K562 (cell line): ENCODE measurements around the gene ZNF474. TPM values are rescaled to one million over a fixed set of nuclear protein-coding genes. Genes with fewer than 3 reads are reported as not detected.

Experiments
- CHAMP1 ChIP-seq: fragments of 450-650 bp; IDR thresholded peaks from 2 replicates; pipeline ENCODE4 v1.6.1; 2016; ENCODE audit warnings: mild to moderate bottlenecking
- E2F3 ChIP-seq: fragments of 250-450 bp; sonication (Bioruptor Pico); IDR thresholded peaks from 2 replicates; pipeline ENCODE4 v1.4.0; 2020; ENCODE audit warnings: mild to moderate bottlenecking
- FOS ChIP-seq: IDR thresholded peaks from 3 replicates; pipeline ENCODE4 v1.6.1; 2011; ENCODE audit not compliant: insufficient read length; ENCODE audit errors: extremely low read depth
- HDAC2 ChIP-seq: fragments of 450-650 bp; IDR thresholded peaks from 2 replicates; pipeline ENCODE4 v1.6.1; 2016; ENCODE audit warnings: mild to moderate bottlenecking
- MAFK ChIP-seq: IDR thresholded peaks from 2 replicates; pipeline ENCODE4 v1.6.1; 2011; ENCODE audit warnings: low read length, improper control_type of control experiment
- MCM3 ChIP-seq: fragments of 450-650 bp; IDR thresholded peaks from 2 replicates; pipeline ENCODE4 v1.6.1; 2016
- MTA1 ChIP-seq: fragments of 450-650 bp; IDR thresholded peaks from 2 replicates; pipeline ENCODE4 v1.6.1; 2017; ENCODE audit warnings: borderline replicate concordance
- NFE2L1 ChIP-seq: fragments of 450-650 bp; IDR thresholded peaks from 2 replicates; pipeline ENCODE4 v1.6.1; 2016; ENCODE audit warnings: missing genetic modification characterization, low read depth, mild to moderate bottlenecking, missing compliant biosample characterization, moderate library complexity, borderline replicate concordance
- OTX1 ChIP-seq: fragments of 450-650 bp; formaldehyde crosslinking; IDR thresholded peaks from 2 replicates; pipeline ENCODE4 v1.4.0; 2022; ENCODE audit warnings: mild to moderate bottlenecking
- PHB2 ChIP-seq: fragments of 450-650 bp; IDR thresholded peaks from 2 replicates; pipeline ENCODE4 v1.6.1; 2017; ENCODE audit warnings: low read depth
- PHF21A ChIP-seq: fragments of 450-650 bp; IDR thresholded peaks from 2 replicates; pipeline ENCODE4 v1.6.1; 2017; ENCODE audit warnings: low read depth, borderline replicate concordance
- POLR2A ChIP-seq: fragments of 450-650 bp; conservative IDR thresholded peaks from 2 replicates; pipeline ENCODE4 v1.6.1; 2016
- PPARD ChIP-seq: fragments of 250-450 bp; sonication (Bioruptor Pico); IDR thresholded peaks from 2 replicates; pipeline ENCODE4 v1.8.0; 2022; ENCODE audit warnings: inconsistent platforms, mild to moderate bottlenecking, moderate library complexity
- YY1 ChIP-seq, 3 experiments: IDR thresholded peaks; 2 replicates each; pipeline ENCODE4 v1.6.1; 2011; ENCODE audit warnings: low read length in 2 of 3, mild to moderate bottlenecking in 2 of 3, moderate library complexity in 2 of 3, borderline replicate concordance in 1 of 3, control low read depth in 1 of 3, low read depth in 1 of 3; ENCODE audit not compliant: insufficient read depth in 3 of 3, insufficient replicate concordance in 2 of 3, control insufficient read depth in 1 of 3, insufficient read length in 1 of 3; ENCODE audit errors: extremely low read depth in 1 of 3
- ZNF175 ChIP-seq: fragments of 200-800 bp; sonication (Bioruptor generic); IDR thresholded peaks from 2 replicates; pipeline ENCODE4 v1.6.1; 2016; ENCODE audit warnings: low read depth, mild to moderate bottlenecking, missing genetic modification characterization, missing compliant biosample characterization
- ZNF655 ChIP-seq: fragments of 250-450 bp; sonication (Bioruptor Pico); IDR thresholded peaks from 2 replicates; pipeline ENCODE4 v1.5.0; 2021
- polyA plus RNA-seq, 8 experiments: library from polyadenylated mRNA; depleted of rRNA in 4 of 8; stranded (reverse) in 5 of 8; unstranded in 3 of 8; fragments of >200 nt; fragmentation: Nextera tagmentation in 2 of 8; fragmentation: Illumina TruSeq in 1 of 8; extraction: Ambion mirVana in 2 of 8; extraction: Trizol in 1 of 8; gene quantifications; 2 replicates each; pipeline versions ENCODE4 v1.2.1 to v1.2.3, GENCODE V29; 2011 to 2014; ENCODE audit warnings: inconsistent platforms in 1 of 8, missing spikeins in 1 of 8
- total RNA-seq, 7 experiments: library from RNA; depleted of rRNA in 6 of 7; stranded (reverse); fragments of >200 nt in 6 of 7; fragmentation: Illumina TruSeq in 2 of 7; extraction: Trizol in 2 of 7; gene quantifications; 2 replicates each; pipeline versions ENCODE4 v1.2.1 to v1.2.3, GENCODE V29; 2011 to 2021; ENCODE audit warnings: low replicate concordance in 1 of 7
- TF ChIP-seq, protein P1 (sequence below): fragments of 150-350 bp; conservative IDR thresholded peaks from 2 replicates; pipeline ENCODE4 v1.6.1; 2014; ENCODE audit warnings: low read length
- TF ChIP-seq, protein P2 (sequence below): fragments of 250-450 bp; sonication (Bioruptor Pico); IDR thresholded peaks from 2 replicates; pipeline ENCODE4 v1.5.0; 2021
- TF ChIP-seq, protein P3 (sequence below), 2 experiments: IDR thresholded peaks; 2 replicates each; pipeline ENCODE4 v1.6.1; 2011; ENCODE audit warnings: borderline replicate concordance in 1 of 2, control low read depth in 1 of 2, low read depth in 1 of 2, low read length in 1 of 2, mild to moderate bottlenecking in 1 of 2, mixed read lengths in 1 of 2, moderate library complexity in 1 of 2; ENCODE audit not compliant: insufficient read depth in 1 of 2, insufficient read length in 1 of 2, poor library complexity in 1 of 2, severe bottlenecking in 1 of 2; ENCODE audit errors: extremely low read depth in 1 of 2

Gene ZNF474
- total and polyA plus RNA-seq, 9 of the 15 experiments (the other 6 are each of a cell fraction or from before 2014, with no cell fraction given): 0.16 to 0.62 (median 0.39) TPM

DNA sequence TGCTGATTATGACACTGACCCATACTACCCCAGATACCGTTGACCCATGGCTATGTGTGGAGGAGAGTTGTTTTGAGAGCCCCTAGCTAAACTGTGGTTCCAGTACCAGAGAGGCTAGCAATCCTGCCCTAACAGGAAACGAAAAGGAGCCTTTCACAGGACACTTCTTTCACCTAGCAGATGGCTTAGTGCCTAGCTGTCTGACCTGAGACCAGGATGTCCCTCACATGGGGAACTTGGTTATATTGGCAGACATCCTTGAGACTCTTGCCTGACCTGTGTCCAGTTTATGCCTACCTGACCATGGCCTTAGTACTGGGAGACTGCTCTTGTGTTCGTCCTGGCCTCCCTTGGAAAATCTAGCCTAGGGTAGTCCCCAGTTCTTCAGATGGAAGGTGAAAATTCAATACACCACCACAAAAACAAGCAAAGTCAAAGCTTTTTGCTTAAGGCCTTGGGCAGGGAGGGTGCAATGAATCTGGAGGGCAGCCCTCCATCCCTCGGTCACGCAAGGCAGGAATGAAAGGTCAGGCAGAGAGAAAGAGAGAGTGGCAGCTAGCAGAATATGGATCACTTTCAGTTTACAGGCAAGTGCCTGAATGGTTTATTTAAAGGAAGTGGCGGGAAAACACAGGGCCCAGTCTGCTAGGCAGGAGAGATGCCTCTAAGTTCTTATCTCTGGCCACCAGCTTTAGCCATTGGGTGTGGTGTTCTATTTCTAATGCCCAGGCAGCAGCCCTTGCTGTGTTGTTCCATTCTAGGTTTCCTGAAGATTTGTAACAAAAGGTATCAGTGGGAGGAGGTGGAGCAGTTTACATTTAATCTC, 16.4 kb upstream of the ZNF474 start (continued):
- TF ChIP-seq, protein P1, sequence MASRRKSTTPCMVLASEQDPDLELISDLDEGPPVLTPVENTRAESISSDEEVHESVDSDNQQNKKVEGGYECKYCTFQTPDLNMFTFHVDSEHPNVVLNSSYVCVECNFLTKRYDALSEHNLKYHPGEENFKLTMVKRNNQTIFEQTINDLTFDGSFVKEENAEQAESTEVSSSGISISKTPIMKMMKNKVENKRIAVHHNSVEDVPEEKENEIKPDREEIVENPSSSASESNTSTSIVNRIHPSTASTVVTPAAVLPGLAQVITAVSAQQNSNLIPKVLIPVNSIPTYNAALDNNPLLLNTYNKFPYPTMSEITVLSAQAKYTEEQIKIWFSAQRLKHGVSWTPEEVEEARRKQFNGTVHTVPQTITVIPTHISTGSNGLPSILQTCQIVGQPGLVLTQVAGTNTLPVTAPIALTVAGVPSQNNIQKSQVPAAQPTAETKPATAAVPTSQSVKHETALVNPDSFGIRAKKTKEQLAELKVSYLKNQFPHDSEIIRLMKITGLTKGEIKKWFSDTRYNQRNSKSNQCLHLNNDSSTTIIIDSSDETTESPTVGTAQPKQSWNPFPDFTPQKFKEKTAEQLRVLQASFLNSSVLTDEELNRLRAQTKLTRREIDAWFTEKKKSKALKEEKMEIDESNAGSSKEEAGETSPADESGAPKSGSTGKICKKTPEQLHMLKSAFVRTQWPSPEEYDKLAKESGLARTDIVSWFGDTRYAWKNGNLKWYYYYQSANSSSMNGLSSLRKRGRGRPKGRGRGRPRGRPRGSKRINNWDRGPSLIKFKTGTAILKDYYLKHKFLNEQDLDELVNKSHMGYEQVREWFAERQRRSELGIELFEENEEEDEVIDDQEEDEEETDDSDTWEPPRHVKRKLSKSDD: no peak
- TF ChIP-seq YY1 (IDR thresholded peaks at IDR 0.05; ENCODE audit: borderline replicate concordance in 1 of 3, control insufficient read depth in 1 of 3, extremely low read depth in 1 of 3, insufficient read depth in 3 of 3, insufficient read length in 1 of 3, insufficient replicate concordance in 2 of 3, low read depth in 1 of 3, low read length in 2 of 3) (no peak), MTA1 (peak; percentile 40; the same call in 1 of the 2 replicates), E2F3 (CRISPR knock-in tag) (peak; percentile 91), ZNF175 (peak; percentile 61; the same call in 1 of the 2 replicates), POLR2A (peak; percentile 73), MCM3 (no peak), OTX1 (CRISPR knock-in tag) (no peak), PHF21A (peak; percentile 74; the same call in 1 of the 2 replicates), ZNF655 (no peak), NFE2L1 (tag) (no peak), PHB2 (peak; percentile 63; the same call in 1 of the 2 replicates), HDAC2 (peak; percentile 62; the same call in 1 of the 2 replicates), PPARD (no peak), FOS (no peak), MAFK (no peak), CHAMP1 (peak; percentile 74)
- TF ChIP-seq, protein P2, sequence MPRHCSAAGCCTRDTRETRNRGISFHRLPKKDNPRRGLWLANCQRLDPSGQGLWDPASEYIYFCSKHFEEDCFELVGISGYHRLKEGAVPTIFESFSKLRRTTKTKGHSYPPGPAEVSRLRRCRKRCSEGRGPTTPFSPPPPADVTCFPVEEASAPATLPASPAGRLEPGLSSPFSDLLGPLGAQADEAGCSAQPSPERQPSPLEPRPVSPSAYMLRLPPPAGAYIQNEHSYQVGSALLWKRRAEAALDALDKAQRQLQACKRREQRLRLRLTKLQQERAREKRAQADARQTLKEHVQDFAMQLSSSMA (CRISPR knock-in tag): no peak
- TF ChIP-seq, protein P3, sequence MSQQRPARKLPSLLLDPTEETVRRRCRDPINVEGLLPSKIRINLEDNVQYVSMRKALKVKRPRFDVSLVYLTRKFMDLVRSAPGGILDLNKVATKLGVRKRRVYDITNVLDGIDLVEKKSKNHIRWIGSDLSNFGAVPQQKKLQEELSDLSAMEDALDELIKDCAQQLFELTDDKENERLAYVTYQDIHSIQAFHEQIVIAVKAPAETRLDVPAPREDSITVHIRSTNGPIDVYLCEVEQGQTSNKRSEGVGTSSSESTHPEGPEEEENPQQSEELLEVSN (IDR thresholded peaks at IDR 0.05; ENCODE audit: borderline replicate concordance in 1 of 2, extremely low read depth in 1 of 2, insufficient read depth in 1 of 2, insufficient read length in 1 of 2, low read depth in 1 of 2, low read length in 1 of 2, poor library complexity in 1 of 2, severe bottlenecking in 1 of 2): peak; percentile 81 to 91
